Stimulated activated CD4-positive, alpha-beta T cell treated with anti-CD3 and anti-CD28 coated beads, Interleukin-4, amount 100 ng/mL, for 1 hour (primary cell): ENCODE measurements around the gene TMEM184C.
A peak's percentile ranks its signal among the peaks of the same experiment; 100 is the strongest.

Experiments
- DNase-seq: peaks from one replicate; pipeline ENCODE4 v3.0.0-alpha.2; 2020

The TMEM184C gene

GRCh38 chr4:147617173-147617840 is at the start of gene TMEM184C:
Gene TMEM184C, plus strand, starts transcription at chr4:147617397. Its CDS starts 560 bp downstream, at chr4:147617957.
- peak; percentile 99 for DNase-seq

- no peak for DNase-seq
Observed at GRCh38 chr4:147570616-147571015, 46.6 kb upstream of the TMEM184C start.

- DNase-seq = no peak
Observed at GRCh38 chr4:147571036-147571770, 46.0 kb upstream of the TMEM184C start.

GRCh38 chr4:147576084-147576483 is 41.1 kb upstream of the TMEM184C start:
- no peak for DNase-seq

- DNase-seq = no peak
Observed at GRCh38 chr4:147578051-147578476, 39.1 kb upstream of the TMEM184C start.

GRCh38 chr4:147578593-147578992 is 38.6 kb upstream of the TMEM184C start:
- no peak for DNase-seq

GRCh38 chr4:147580396-147580795 is 36.8 kb upstream of the TMEM184C start:
- DNase-seq = no peak

- DNase-seq = no peak
Observed at GRCh38 chr4:147581606-147582350, 35.4 kb upstream of the TMEM184C start.

- no peak for DNase-seq
Observed at GRCh38 chr4:147582386-147583060, 34.7 kb upstream of the TMEM184C start.

- DNase-seq = no peak
Observed at GRCh38 chr4:147583876-147584275, 33.3 kb upstream of the TMEM184C start.

GRCh38 chr4:147586032-147586431 is 31.2 kb upstream of the TMEM184C start:
- DNase-seq = no peak

GRCh38 chr4:147586637-147587036 is 30.6 kb upstream of the TMEM184C start:
- DNase-seq = no peak

- DNase-seq = no peak
Observed at GRCh38 chr4:147587041-147587440, 30.2 kb upstream of the TMEM184C start.

- DNase-seq = no peak
Observed at GRCh38 chr4:147589586-147589985, 27.6 kb upstream of the TMEM184C start.

- DNase-seq = peak; percentile 32
Observed at GRCh38 chr4:147590249-147590920, 26.8 kb upstream of the TMEM184C start.

- no peak for DNase-seq
Observed at GRCh38 chr4:147591106-147591505, 26.1 kb upstream of the TMEM184C start.

- DNase-seq = no peak
Observed at GRCh38 chr4:147594107-147594506, 23.1 kb upstream of the TMEM184C start.

GRCh38 chr4:147594578-147594977 is 22.6 kb upstream of the TMEM184C start:
- no peak for DNase-seq

- no peak for DNase-seq
Observed at GRCh38 chr4:147596377-147596776, 20.8 kb upstream of the TMEM184C start.

- no peak for DNase-seq
Observed at GRCh38 chr4:147596981-147597380, 20.2 kb upstream of the TMEM184C start.

- DNase-seq = no peak
Observed at GRCh38 chr4:147597561-147597960, 19.6 kb upstream of the TMEM184C start.

GRCh38 chr4:147599206-147599605 is 18.0 kb upstream of the TMEM184C start:
- no peak for DNase-seq

- no peak for DNase-seq
Observed at GRCh38 chr4:147599769-147600168, 17.4 kb upstream of the TMEM184C start.
